ENCODE results near the gene KLHL41. TPM values are rescaled to one million over a fixed set of nuclear protein-coding genes. Genes with fewer than 3 reads are reported as not detected.

The KLHL41 gene
- total and polyA plus RNA-seq, 12 donors = 32.5 to 185 (median 126) TPM

GRCh38 chr2:169507698-169508097 lies 1.8 kb upstream of the KLHL41 start:
- TF ChIP-seq, protein P1, sequence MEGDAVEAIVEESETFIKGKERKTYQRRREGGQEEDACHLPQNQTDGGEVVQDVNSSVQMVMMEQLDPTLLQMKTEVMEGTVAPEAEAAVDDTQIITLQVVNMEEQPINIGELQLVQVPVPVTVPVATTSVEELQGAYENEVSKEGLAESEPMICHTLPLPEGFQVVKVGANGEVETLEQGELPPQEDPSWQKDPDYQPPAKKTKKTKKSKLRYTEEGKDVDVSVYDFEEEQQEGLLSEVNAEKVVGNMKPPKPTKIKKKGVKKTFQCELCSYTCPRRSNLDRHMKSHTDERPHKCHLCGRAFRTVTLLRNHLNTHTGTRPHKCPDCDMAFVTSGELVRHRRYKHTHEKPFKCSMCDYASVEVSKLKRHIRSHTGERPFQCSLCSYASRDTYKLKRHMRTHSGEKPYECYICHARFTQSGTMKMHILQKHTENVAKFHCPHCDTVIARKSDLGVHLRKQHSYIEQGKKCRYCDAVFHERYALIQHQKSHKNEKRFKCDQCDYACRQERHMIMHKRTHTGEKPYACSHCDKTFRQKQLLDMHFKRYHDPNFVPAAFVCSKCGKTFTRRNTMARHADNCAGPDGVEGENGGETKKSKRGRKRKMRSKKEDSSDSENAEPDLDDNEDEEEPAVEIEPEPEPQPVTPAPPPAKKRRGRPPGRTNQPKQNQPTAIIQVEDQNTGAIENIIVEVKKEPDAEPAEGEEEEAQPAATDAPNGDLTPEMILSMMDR (IDR thresholded peaks at IDR 0.05) = no peak
- ATAC-seq = no peak
- intact Hi-C loops (cut with DNase I) = no loop called here
- peaks cover 0 to 17% (median 4%) of the 10 kb centered on the region in 9 donors for H3K4me1 ChIP-seq
- no peaks in the 10 kb centered on the region for H3K27me3 ChIP-seq
- H3K27ac ChIP-seq = peak overlapping the region in 1 of 10 donors; percentile 21
- peaks cover 0 to 27% (median 0%) of the 10 kb centered on the region in 9 donors for H3K36me3 ChIP-seq
- H3K9me3 ChIP-seq = no peaks in the 10 kb centered on the region
- no peak overlapping the region for H3K4me3 ChIP-seq
- DNase-seq = no peak

DNA sequence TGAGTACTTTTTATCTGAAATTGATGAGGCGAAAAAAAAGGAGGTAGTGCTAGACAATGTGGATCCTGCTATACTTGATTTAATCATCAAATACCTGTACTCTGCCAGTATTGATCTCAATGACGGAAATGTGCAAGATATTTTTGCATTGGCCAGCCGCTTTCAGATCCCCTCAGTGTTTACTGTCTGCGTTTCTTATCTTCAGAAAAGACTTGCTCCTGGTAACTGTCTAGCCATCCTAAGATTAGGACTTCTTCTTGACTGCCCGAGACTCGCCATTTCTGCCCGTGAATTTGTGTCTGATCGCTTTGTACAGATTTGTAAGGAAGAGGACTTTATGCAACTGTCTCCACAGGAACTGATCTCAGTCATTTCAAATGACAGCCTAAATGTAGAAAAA lies 453 bp downstream of the KLHL41 start:
- no peaks in the 10 kb centered on the region for H3K27me3 ChIP-seq

DNA sequence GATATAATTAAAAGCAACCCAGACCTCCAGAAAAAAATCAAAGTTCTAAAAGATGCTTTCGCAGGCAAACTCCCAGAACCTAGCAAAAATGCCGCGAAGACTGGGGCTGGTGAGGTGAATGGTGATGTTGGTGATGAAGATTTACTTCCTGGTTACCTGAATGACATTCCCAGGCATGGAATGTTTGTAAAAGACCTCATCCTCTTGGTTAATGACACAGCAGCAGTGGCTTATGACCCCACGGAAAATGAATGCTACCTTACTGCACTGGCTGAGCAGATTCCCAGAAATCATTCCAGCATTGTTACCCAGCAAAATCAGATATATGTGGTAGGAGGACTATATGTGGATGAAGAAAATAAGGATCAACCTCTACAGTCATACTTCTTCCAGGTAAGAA lies 994 bp downstream of the KLHL41 start:
- H3K9me3 ChIP-seq = no peaks in the 10 kb centered on the region
- WGBS, 2 donors = 76 to 78% methylated on average over 4 of the region's 4 CpGs
- TF ChIP-seq, protein P1 (IDR thresholded peaks at IDR 0.05) = no peak
- peaks cover 0 to 20% (median 10%) of the 10 kb centered on the region in 9 donors for H3K4me1 ChIP-seq
- ATAC-seq (peak in 2 of 8 donors; percentile 18 to 36), DNase-seq (no peak)
- intact Hi-C loops (cut with DNase I) = no loop called here
- H3K27ac ChIP-seq = peak overlapping the region in 8 of 10 donors; percentile 36 to 78 (median 68)
- H3K27me3 ChIP-seq = no peaks in the 10 kb centered on the region
- peaks cover 0 to 4% (median 0%) of the 10 kb centered on the region in 9 donors for H3K36me3 ChIP-seq
- H3K4me3 ChIP-seq = peak overlapping the region; percentile 4 to 54 (median 42)

More for the DNA sequence above, 453 bp downstream of the KLHL41 start:
- H3K4me1 ChIP-seq = peaks cover 0 to 20% (median 10%) of the 10 kb centered on the region in 9 donors
- 46 to 64% methylated on average over 8 of the region's 8 CpGs for WGBS, 2 donors
- H3K27ac ChIP-seq = peak overlapping the region in 9 of 10 donors; percentile 36 to 78 (median 68)
- peak overlapping the region in 9 of 10 donors; percentile 17 to 54 (median 43) for H3K4me3 ChIP-seq
- peak in 5 of 8 donors; percentile 6 to 24 (median 10) for ATAC-seq
- H3K36me3 ChIP-seq = peaks cover 0 to 5% (median 0%) of the 10 kb centered on the region in 9 donors
- intact Hi-C loops (cut with DNase I) = no loop called here
- H3K9me3 ChIP-seq = no peaks in the 10 kb centered on the region
- no peak for DNase-seq
- TF ChIP-seq, protein P1 (IDR thresholded peaks at IDR 0.05) = no peak

DNA sequence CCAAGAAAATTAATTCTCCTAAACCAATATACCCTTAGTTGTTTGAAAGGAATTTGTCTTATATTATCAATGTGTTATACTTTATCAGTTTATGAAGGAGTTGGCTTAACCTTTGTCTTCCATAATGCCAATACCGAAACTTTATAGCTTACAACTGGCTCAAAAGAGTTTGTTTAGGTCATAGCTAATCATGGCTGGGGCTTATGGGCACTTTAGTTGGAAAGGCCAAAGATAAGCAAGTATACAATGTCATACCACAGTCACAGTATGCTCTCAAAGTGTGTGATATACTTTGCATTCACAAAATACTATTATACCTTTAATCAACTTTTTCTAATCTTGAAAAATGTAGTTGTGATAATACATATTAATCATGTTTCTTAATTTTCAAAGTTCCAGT lies 2.3 kb downstream of the KLHL41 start:
- intact Hi-C loops (cut with DNase I) = no loop called here
- Histone ChIP-seq H3K27me3 (no peaks in the 10 kb centered on the region), H3K36me3 (peaks cover 0 to 5% (median 0%) of the 10 kb centered on the region in 9 donors), H3K4me3 (peak overlapping the region in 9 of 10 donors; percentile 17 to 54 (median 43)), H3K4me1 (peaks cover 0 to 27% (median 14%) of the 10 kb centered on the region in 9 donors), H3K27ac (peak overlapping the region in 8 of 10 donors; percentile 7 to 78 (median 64)), H3K9me3 (no peaks in the 10 kb centered on the region)
- ATAC-seq (no peak), DNase-seq (no peak)
- TF ChIP-seq, protein P1 (IDR thresholded peaks at IDR 0.05) = no peak
- 48 to 66% methylated on average over 1 of the region's 1 CpG for WGBS, 2 donors
